ENCODE measurements around the gene DCUN1D3.

DNA sequence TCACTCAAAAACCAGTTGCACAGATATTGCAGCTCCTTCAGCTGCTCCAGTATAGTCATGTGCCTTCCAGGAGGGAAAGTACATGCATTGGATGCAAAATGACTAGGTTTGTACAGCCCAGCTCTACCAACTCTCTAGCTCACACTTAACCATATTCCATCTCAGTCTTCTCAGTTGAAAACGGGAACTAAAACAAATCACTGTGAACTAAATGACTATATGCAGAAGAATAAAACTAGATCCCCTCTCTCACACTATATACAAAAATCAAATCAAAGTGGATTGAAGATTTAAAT lies 24.9 kb downstream of the DCUN1D3 start:
- TF ChIP-seq, protein P1, sequence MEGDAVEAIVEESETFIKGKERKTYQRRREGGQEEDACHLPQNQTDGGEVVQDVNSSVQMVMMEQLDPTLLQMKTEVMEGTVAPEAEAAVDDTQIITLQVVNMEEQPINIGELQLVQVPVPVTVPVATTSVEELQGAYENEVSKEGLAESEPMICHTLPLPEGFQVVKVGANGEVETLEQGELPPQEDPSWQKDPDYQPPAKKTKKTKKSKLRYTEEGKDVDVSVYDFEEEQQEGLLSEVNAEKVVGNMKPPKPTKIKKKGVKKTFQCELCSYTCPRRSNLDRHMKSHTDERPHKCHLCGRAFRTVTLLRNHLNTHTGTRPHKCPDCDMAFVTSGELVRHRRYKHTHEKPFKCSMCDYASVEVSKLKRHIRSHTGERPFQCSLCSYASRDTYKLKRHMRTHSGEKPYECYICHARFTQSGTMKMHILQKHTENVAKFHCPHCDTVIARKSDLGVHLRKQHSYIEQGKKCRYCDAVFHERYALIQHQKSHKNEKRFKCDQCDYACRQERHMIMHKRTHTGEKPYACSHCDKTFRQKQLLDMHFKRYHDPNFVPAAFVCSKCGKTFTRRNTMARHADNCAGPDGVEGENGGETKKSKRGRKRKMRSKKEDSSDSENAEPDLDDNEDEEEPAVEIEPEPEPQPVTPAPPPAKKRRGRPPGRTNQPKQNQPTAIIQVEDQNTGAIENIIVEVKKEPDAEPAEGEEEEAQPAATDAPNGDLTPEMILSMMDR (IDR thresholded peaks at IDR 0.05), result no peak
- no peak for TF ChIP-seq POLR2A (IDR thresholded peaks at IDR 0.05)
